AG04450 (cell line): Measurements from ENCODE around the gene NTM. TPM values are rescaled to one million over a fixed set of nuclear protein-coding genes. Genes with fewer than 3 reads are reported as not detected.

Experiments used
- CTCF ChIA-PET: fragments of 300-600, 350-600 bp; formaldehyde crosslinking; extraction: SDS; loops from one replicate; lab custom pipeline; 2022; ENCODE audit warnings: antibody characterized with exemption, inconsistent platforms; lab: Charles Lee
- POLR2A ChIA-PET: fragments of 350-600 bp; formaldehyde crosslinking; extraction: SDS; loops from one replicate; lab custom pipeline; 2021; ENCODE audit warnings: antibody characterized with exemption, inconsistent platforms; lab: Yijun Ruan, JAX
- DNase-seq: peaks from one replicate; pipeline ENCODE4 v3.0.0-alpha.2; 2011; ENCODE audit warnings: low read depth, low spot score
- H3K27ac ChIP-seq: one replicate; pipeline ENCODE4 v1.5.1; 2012; ENCODE audit warnings: low read depth, low read length, control low read depth
- H3K27me3 ChIP-seq: one replicate; pipeline ENCODE4 v1.6.0; 2012; ENCODE audit warnings: low read length; ENCODE audit not compliant: control insufficient read depth, insufficient read depth
- H3K4me3 ChIP-seq: 2 replicates; pipeline ENCODE4 v1.5.1; 2011; ENCODE audit warnings: mild to moderate bottlenecking, low read depth, low read length, control low read depth
- H3K9me3 ChIP-seq: 2 replicates; pipeline ENCODE4 v1.5.1; 2012; ENCODE audit warnings: low read length; ENCODE audit not compliant: control insufficient read depth, insufficient read depth
- polyA plus RNA-seq: library from polyadenylated mRNA; depleted of rRNA; stranded (reverse); fragments of >200 nt; gene quantifications from 2 replicates; pipeline ENCODE4 v1.2.3, GENCODE V29; 2011
- TF ChIP-seq, protein P1 (sequence below): IDR thresholded peaks from 2 replicates; pipeline ENCODE4 v1.5.1; 2011; ENCODE audit warnings: low read depth, low read length, control low read depth, inconsistent platforms

NTM gene
- polyA plus RNA-seq, 1 experiment, result 26.9 TPM

DNA sequence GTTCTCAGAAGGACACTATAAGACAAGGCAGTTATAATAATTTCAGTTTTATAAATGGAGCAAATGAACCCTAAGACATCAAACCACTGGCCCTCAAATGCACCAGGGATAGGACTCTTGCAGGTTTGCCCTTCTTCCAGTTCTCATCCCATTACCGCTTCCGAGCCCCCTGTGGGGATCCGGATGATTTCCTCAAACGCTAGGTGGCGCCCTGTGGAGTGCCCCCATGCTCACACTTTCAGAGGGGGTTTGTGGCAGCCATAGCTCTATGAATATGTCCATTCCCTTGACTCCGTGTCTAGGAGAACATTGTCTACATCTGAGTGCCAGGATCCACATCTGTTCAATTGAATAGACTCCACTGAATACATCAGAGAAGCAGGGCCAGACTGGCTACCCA, 816.3 kb downstream of the NTM start:
- Histone ChIP-seq H3K27ac (no peak overlapping the region), H3K9me3 (no peaks in the 10 kb centered on the region), H3K27me3 (no peaks in the 10 kb centered on the region), H3K4me3 (no peak overlapping the region)
- CTCF ChIA-PET, result no interaction called here
- TF ChIP-seq, protein P1, sequence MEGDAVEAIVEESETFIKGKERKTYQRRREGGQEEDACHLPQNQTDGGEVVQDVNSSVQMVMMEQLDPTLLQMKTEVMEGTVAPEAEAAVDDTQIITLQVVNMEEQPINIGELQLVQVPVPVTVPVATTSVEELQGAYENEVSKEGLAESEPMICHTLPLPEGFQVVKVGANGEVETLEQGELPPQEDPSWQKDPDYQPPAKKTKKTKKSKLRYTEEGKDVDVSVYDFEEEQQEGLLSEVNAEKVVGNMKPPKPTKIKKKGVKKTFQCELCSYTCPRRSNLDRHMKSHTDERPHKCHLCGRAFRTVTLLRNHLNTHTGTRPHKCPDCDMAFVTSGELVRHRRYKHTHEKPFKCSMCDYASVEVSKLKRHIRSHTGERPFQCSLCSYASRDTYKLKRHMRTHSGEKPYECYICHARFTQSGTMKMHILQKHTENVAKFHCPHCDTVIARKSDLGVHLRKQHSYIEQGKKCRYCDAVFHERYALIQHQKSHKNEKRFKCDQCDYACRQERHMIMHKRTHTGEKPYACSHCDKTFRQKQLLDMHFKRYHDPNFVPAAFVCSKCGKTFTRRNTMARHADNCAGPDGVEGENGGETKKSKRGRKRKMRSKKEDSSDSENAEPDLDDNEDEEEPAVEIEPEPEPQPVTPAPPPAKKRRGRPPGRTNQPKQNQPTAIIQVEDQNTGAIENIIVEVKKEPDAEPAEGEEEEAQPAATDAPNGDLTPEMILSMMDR, result no peak
- DNase-seq, result no peak
- POLR2A ChIA-PET, result no interaction called here

DNA sequence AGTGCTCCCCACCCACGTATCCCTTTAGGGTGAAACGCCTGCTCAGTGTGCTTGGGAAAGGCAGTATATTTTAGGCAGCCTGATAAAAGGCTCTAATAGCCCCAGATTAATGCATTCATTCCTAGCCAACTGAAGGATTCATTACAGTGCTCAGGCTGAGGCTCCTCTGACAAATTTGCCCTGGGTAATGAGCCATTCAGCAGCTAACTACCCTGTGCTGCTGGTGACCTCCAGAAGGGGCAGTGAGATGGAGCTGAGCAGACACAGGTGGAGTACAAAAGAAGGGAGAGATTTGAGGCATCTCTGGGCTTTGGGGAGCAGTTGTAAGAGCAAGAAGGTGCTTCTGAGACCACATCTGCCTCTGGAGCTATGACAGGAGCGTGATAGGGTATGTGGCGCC, 817.0 kb downstream of the NTM start:
- H3K27ac ChIP-seq, result no peak overlapping the region
- H3K4me3 ChIP-seq, result no peak overlapping the region
- no peaks in the 10 kb centered on the region for H3K9me3 ChIP-seq
- TF ChIP-seq, protein P1, result no peak
- POLR2A ChIA-PET, result no interaction called here
- no peak for DNase-seq
- no peaks in the 10 kb centered on the region for H3K27me3 ChIP-seq
- CTCF ChIA-PET, result interaction anchor here (0.6 kb wide), 1 partner anchor 132 kb away, joined by 6 read pairs; no protein-coding TSS in a partner anchor

DNA sequence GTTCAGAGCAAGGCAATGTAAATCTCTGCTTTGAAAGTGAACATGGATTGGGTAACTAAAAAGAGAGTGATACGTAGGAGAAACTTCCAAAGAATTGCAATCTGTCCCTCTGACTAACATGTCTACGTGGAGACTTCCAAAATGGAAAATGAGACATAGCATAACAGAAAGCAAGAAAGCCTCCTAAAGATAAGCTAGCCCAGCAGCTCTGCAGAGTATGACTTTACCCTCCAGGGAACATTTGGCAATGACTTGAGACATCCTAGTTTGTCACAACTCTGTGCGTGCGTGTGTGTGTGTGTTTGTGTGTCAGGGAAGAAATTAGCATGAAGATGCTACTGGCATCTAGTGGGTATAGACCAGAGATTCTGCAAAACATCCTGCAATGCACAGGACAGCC, 817.4 kb downstream of the NTM start:
- ChIA-PET POLR2A (no interaction called here), CTCF (interaction anchor here (0.6 kb wide), 1 partner anchor 132 kb away, joined by 6 read pairs; no protein-coding TSS in a partner anchor)
- Histone ChIP-seq H3K27ac (no peak overlapping the region), H3K4me3 (no peak overlapping the region), H3K9me3 (no peaks in the 10 kb centered on the region), H3K27me3 (no peaks in the 10 kb centered on the region)
- no peak for DNase-seq
- TF ChIP-seq, protein P1, result no peak

DNA sequence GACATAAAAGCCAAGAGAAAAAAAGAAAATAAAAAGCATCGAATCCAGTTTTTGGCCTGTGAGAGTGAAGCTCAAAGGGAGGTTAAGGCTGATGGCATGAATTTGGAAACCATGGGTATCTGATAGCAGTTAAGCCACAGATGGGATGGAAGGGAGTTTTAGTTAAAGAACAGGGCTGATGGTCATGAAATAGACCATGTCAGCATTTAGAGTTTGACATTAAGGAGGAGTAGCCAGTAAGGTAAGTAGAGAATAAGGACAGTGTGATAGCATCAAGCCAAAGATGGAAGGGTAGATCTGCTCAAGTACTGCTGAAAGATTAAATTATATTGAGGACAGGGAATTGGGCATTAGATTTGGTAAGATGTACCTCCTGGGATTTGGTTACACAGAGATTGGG, 826.5 kb downstream of the NTM start:
- Histone ChIP-seq H3K9me3 (no peaks in the 10 kb centered on the region), H3K27me3 (no peaks in the 10 kb centered on the region), H3K4me3 (no peak overlapping the region), H3K27ac (no peak overlapping the region)
- DNase-seq, result no peak
- POLR2A ChIA-PET, result no interaction called here
- TF ChIP-seq, protein P1, result no peak
- CTCF ChIA-PET, result no interaction called here

DNA sequence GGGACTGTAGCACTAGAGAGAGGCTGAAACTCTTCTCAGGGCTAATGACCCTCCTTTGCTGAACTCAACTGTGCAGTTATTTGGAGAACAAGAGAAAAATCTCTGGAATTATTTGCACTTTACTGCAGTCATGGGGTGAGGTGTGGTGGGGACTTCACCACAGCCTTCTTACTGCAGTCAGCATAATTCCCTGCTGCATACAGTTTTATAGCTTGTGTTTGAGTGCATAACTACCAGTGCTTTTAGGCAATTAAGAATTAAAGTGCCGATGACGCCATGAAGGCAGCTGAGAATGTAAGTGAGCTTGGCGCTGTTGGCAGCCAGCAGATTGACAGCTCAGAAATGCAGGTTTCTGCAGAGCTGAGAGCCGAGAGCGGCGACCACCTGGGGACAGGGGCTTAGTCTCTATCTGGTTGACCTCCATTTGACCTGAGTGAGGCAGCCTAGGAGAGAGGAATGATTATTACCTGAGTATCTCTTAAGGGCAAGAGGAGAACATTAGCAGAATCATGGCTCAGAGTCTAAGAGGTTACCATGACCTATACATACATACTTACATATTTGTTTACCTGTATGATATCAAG, 830.0 kb downstream of the NTM start:
- Histone ChIP-seq H3K9me3 (no peaks in the 10 kb centered on the region), H3K27me3 (no peaks in the 10 kb centered on the region), H3K4me3 (no peak overlapping the region), H3K27ac (no peak overlapping the region)
- ChIA-PET POLR2A (no interaction called here), CTCF (no interaction called here)
- TF ChIP-seq, protein P1, result no peak
- no peak for DNase-seq
